Right ventricle myocardium superior (tissue), 1 donor: ENCODE measurements around the gene TXN2. TPM values are rescaled to one million over a fixed set of nuclear protein-coding genes. Genes with fewer than 3 reads are reported as not detected.
"Not testable (repeated sequence)": the region's sequence is repeated elsewhere in the genome, so short reads cannot be mapped to it uniquely, and the experiment has no call there.

Experiments used
- ATAC-seq: fragments of 200-7000 bp; cut with Tn5 transposase; one replicate; pipeline ENCODE4 v1.9.1; 2020; ENCODE audit warnings: mild to moderate bottlenecking; ENCODE audit not compliant: poor library complexity
- DNase-seq: peaks from one replicate; pipeline ENCODE4 v3.0.0-alpha.2; 2020
- intact Hi-C: fragments of 100-400 bp; cut with DNase I; formaldehyde crosslinking; loops from one replicate; pipeline ENCODE4 v1.11.2; 2022
- long read RNA-seq: library from polyadenylated mRNA; unstranded; transcript quantifications from one replicate; pipeline ENCODE4 v2.0.0, GENCODE V29; 2021
- total RNA-seq: library from RNA; stranded (reverse); fragmentation: NEBNext Ultra II Directional; extraction: Animal tissue kit (Norgen Biotek cat#: 25700); gene quantifications from one replicate; pipeline ENCODE4 v1.2.1, GENCODE V29; 2021
- donor health status: DM: no; HTN: yes; CAD: no; lungs with severe emphysema.

Gene TXN2, protein sequence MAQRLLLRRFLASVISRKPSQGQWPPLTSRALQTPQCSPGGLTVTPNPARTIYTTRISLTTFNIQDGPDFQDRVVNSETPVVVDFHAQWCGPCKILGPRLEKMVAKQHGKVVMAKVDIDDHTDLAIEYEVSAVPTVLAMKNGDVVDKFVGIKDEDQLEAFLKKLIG
- total RNA-seq: 123 TPM
- long read RNA-seq, transcript TXN2-204 (4 exons, 1,280 nt): minor isoform, 5 of 408 reads
- long read RNA-seq, transcript TXN2-201 (4 exons, 1,736 nt): major isoform, 304 of 408 reads
- long read RNA-seq, partial matches to known transcripts: 80 of 408 reads
- long read RNA-seq, other reads (novel, unspliced or antisense): 16 of 408 reads

DNA sequence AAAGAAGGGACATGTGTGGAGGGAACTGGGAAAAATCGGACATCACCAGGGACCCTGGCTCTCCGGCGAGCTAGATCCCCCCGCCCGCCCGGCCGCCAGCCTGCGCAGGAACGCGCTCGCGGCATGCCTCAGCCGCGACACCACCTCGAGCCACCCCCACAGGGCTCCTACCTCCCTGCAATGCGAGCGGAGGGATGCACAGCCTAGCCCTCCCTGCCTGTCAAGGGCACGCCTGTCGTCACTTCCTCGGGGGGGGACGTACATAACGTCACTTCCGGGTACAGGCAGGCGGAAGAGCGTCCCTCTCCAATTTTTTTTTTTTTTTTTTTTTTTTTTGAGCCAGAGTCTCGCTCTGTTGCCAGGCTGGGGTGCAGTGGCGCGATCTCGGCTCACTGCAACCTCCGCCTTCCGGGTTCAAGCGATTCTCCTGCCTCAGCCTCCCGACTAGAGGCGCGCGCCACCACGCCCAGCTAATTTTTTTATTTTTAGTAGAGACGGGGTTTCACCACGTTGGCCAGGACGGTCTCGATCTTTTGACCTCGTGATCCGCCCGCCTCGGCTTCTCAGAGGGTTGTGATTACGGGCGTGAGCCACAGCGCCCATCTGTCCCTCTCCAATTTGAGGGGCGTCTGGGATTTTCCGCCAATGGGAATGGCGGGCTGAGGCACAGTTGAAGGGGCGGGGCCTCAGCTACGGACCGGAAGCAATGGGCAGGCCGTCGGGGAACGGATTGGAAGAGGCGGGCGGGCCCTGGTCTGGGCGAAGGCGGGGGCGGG, at the start of gene TXN2:
TSS of gene TXN2 (minus strand) at position 248 of the 776 bp plus-strand sequence. CDS start 803 bp downstream, outside the sequence.
- peak; percentile 98 for DNase-seq
- intact Hi-C loops: no loop called here
- ATAC-seq: peak; percentile 95

DNA sequence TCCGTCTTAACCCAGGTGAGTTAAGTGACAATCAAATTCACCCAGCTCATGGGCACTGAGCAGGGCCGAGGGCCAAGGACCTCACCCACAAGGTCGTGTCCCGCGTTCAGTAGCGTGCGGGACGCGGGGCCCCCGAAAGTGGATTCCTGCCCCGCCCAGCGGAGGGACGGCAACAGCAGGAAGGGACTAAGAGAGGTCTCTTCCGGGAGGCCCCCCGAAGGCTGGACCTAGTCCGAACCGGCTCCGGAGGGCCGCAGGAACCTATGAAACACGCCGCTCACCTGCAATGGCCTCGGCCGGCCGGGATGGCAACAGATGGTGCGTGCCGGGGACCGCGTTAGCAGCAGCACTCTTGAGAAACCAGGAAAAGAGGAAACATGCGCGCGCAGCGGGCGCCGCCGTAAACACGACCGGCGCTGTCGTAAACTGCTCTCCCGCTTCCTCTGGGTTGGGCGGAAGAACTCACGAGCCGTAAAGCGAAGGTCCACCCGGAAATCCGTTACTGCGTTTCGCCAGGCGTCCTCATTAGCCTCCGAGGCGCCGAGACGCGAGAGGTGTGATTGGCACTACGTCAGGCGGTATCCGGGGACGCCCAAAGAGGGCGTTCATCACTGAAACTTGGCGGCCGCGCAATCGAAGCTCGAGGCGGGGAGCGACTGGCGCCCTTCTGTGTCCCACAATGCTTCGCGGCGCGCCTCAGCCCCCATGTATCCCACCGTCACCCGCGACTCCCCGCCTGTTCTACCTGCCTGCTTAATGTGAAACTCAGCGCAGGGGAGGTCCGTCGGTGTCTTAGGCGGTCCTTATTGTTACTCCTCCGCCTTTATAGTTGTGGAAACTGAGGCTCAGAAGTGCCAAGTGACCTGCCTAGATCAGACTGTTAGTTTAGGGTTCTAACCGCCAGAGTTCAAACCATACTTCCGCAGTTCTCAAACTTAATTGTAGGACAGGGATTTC, 47.6 kb upstream of the TXN2 start, which contains the start of gene EIF3D:
TSS of gene EIF3D (minus strand) at position 372 of the 957 bp plus-strand sequence. CDS start 3,045 bp downstream, outside the sequence.
- intact Hi-C loops: no loop called here
- ATAC-seq (peak; percentile 95), DNase-seq (peak; percentile 99)

DNA sequence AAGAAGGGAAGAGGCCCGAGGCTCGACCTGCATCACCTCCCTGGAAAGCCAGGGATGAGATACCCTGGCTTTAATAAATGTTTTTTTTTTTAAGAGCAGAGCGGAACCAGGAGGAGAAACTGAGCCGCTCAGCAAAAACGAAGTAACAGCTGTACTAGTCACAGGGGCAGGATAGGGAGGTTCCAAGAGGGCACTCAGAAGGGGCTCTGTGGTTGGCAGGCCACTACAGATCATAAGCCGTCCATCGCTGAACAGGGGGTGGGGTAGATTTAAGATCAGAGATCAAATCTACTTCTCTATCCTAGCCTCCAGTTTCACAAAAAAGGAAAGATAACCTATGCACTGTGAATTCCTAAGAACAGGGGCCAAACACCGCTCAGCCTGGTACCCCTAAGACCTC, 46.9 kb upstream of the TXN2 start:
- no peak for DNase-seq
- intact Hi-C loops: no loop called here
- no peak for ATAC-seq

DNA sequence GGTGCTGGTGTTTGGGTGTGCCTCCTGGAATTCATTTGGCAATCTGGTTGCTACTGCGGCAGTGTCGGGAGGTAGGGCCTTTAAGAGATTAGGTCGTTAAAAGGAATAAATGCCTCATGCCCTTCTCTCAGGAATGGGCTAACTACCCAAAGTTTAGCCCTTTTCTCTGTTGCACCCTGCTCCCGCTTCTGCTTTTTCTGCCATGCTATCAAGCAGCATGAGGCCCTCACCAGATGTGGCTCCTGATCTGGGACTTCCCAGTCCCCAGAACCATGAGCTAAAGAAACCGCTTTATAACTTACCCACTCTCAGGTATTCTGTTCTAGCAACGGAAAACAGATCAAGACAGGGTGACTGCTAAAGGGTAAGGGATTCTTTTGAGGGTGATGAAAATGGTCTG, 41.2 kb upstream of the TXN2 start:
- no peak for ATAC-seq
- intact Hi-C loops: no loop called here
- no peak for DNase-seq

DNA sequence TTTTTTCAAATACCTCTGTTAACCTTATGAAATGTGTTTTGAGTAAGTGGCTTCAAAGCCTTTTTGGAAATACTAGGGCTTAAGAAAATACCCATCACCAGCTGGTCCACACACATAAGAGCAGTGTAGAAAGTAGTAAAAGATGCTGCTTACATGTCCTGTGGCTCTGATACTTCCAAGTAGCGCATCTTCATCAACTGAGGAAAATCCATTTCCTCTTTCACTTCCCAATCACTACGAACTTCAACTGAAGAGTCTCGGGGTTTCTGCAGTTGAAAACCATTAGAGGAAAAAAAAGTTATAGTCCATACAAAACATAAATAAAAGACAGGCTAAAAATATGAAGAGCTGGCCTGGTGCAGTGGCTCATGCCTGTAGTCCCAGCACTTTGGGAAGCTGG, 39.0 kb upstream of the TXN2 start:
- DNase-seq: no peak
- ATAC-seq: no peak
- intact Hi-C loops: no loop called here

DNA sequence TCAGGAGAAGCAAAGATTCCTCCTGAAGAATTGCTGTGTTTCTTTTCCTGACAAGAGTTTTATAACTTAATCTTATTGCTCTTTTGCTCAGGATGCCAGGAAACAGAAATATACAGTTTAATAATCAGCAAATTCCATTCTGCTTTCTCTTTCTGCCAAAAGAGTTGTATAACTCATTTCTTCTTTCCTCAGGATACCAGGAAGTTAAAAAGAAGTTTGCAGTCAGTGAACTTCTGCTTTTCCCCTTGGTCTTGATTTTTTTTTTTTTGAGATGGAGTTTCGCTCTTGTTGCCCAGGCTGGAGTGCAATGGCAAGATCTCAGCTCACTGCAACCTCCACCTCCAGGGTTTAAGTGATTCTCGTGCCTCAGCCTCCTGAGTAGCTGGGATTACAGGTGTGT, 38.5 kb upstream of the TXN2 start:
- intact Hi-C loops, DNase-seq, ATAC-seq: not testable (repeated sequence)

DNA sequence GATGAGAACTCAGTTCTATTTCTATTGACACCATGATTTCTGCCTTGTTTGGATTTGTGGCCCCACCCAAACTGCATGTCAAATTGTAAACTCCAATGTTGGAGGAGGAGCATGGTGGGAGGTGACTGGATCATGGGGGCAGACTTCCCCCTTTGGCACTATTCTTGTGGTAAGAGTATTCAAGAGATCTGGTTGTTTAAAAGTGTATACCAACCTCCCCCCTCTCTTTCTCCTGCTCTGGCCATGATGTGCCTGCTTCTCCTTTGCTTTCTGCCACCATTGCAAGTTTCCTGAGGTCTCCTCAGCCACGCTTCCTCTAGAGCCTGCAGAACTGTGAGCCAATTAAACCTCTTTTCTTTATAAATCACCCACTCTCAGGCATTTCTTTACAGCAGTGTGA, 33.3 kb upstream of the TXN2 start:
- no peak for DNase-seq
- intact Hi-C loops: no loop called here
- no peak for ATAC-seq

DNA sequence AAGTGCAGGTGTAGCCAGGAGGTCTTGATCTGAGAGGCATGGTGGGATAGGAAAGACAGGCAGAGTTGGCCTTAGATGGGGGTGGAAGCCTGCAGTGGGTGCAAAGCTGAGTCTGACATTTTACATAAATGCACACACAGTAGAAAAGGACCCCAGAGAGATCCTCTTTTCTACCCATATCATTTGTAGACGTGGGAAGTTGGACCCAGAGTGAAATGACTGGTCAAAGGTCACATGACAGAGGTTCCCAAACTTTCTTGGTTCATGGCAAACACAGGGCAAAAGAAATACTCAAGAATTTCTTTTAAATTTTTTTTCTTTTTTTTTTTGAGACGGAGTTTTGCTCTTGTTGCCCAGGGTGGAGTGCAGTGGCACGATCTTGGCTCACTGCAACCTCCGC, 31.6 kb upstream of the TXN2 start:
- no peak for DNase-seq
- ATAC-seq: no peak
- intact Hi-C loops: no loop called here

DNA sequence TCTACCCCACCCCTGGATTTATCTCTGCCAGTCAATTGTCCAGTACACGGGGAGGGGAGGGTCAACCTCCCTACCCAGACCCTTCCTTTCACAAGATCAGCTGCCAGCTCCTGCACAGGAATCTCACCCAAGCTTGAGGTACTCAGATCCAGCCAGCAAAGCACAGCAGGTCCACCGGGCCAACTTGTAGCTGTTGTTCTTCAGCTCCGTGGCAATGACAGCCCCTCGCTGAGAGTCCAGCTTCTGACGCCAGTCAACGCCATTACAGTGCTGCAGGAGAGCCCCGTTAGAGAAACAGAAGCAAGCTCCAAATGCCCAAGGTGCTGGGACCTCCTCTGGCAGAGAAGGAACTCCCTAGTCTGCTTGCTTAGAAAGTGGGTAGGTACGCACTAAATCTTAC, 30.9 kb upstream of the TXN2 start:
- intact Hi-C loops: no loop called here
- ATAC-seq (no peak), DNase-seq (no peak)

DNA sequence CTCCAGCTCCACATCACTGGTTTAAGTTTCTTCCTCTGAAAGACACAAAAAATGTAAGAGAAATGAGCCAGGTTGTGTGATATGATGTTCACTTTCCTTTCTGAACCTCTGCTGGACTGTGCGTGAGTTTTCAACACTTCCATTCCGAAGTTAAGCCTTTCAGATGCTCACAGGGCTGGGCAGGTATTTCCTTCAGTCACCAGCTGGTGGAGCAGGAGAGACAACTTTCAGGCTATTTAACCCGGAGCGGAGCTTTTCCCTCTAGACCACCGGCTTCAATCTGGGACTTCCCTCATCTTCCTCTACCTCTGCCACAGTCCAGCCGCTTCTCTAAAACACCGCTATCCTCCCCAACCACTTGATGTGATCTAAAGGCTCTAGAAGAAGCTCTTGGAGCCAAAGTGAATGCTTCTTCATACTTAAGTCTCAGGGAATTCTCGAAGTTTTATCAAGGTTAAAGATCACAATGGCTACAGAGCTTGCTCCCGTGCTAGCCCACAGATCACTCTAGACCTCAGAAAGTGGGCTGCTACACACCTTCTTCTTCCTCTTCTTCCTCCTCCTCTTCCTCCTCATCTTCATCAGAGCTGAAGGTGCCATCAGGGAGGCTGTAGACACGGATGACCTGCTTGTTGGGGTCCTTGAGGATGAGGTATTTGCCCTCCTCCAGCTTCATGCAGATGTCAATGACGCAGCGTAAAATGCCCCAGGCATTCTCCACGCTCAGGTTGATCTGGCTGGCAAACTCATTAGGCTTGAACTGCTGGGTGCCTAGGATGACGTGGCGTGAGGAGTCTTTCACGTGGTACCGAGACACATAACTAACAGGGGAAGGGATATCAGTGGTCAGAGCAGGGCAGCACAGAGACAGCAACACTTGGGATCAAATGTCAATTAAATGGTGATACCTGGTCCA, 29.8 kb upstream of the TXN2 start:
- ATAC-seq: no peak
- no peak for DNase-seq
- intact Hi-C loops: no loop called here

DNA sequence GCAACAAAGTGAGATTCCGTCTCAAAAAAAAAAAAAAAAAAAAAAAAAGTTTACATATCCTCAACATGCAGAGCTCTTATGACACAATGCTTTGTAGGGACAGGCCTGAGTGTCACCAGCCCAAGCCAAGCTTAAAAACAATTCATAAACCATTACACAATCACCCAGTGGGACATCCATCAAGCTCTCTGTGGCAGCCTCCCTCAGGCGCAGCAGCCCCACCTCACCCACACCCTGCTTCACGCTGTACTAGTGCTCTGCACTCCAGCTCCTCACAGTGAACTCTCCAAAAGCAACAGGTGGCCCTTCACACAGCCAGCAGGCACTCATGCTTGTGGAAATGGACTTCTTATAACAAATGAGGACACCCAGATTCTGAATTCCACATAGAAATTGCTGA, 28.9 kb upstream of the TXN2 start:
- intact Hi-C loops: no loop called here
- ATAC-seq: no peak

DNA sequence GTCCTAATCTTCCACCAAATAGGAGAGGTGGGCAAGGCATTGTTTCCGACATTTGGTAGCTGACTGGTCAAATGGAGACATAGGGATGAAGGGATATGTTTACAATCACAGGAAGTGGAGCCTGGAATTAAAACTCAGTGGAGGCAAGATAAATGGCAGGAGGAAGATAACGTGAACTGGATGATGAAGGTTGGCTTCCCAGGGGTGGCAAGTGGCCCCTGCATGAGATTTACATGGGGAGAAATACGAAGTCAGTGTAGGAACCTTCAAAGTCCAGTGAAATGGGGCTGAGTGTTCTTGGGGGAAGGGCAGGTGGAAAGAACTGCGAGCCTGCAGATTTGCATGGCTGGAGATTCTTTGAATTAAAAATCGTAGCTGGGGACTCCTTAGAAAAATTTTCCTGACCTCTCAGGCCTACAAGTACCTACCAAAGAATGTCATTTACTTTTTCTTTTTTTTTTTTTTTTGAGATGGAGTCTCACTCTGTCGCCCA, 26.1 kb upstream of the TXN2 start:
- DNase-seq: no peak
- no peak for ATAC-seq
- intact Hi-C loops: no loop called here

More for the DNA sequence above, 28.9 kb upstream of the TXN2 start:
- no peak for DNase-seq

DNA sequence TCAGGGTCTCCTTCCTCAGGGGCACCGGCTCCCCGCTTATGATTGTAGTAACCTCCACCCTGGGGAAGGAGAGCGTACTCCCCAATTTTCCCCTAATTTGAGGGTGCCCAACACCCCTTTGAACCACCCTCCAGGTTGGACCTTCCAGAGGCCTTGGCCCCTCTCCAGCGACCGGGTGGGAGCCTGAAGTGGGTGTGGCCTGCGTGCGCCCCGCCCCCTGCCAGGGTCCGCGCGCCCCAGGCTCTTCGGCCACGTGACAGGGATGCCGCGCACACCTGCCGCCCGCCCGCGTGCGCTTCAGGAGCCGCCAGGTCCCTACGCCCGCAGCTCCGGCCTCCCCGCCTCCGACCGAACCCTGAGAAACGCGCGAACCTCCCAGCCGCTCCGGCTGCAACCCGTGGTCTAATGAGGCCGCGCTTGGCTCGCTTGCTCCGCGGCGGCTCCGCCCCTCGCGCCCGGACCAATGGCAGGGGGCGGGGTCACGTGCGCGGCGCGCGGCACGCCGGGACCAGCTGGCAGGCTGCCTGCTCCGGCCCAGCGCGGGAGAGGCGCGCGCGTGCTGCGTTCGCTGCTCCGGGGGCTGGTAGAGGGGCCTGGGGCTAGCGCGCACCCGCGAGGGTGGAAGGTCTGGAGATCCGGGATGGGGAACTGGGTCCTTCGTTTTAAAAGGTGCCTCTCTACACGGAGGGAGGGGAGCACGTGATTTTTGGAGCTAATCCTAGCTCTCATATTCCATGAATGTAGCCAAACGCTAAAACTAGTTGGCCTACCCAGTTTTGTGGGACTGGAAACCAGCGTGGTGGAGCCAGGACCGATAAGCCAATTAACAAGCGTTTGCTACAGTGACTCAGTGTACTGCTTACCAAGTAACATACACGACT, 25.4 kb upstream of the TXN2 start, which contains the start of gene FOXRED2:
TSS of gene FOXRED2 (minus strand) at position 404 of the 881 bp plus-strand sequence. CDS start 618 bp downstream, outside the sequence.
- ATAC-seq: peak; percentile 90
- intact Hi-C loops: no loop called here
- peak; percentile 94 for DNase-seq

DNA sequence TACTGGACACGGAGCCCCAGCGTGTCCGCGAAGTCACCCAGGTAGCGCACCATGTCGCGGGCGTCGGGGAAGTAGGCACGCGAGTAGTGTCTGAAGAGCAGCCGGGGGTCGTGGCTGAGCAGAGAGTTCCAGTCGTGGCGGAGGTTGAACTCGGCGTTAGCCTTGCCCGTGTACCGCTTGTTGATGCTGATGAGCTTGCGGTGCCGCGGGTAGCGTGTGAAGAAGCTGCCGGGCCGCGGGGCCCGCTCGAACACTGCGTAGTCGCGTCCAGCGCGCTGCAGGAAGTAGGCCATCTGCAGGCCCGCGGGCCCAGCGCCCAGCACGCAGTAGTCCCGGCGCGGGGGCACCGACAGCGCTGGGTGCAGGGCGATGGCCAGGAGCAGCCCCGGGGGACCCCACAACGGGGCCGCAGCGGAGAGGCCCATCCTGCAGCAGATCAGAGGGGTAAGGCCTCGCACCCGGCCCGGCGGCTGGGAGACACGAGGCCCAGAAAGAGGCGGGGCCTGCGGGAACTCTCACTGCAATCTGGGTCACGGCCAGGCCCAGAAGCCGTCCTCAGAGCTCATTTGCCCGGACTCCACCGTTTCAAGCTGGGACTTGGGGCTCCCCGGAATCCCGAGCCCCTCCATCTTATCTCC, 24.7 kb upstream of the TXN2 start:
- ATAC-seq (no peak), DNase-seq (no peak)
- intact Hi-C loops: no loop called here

DNA sequence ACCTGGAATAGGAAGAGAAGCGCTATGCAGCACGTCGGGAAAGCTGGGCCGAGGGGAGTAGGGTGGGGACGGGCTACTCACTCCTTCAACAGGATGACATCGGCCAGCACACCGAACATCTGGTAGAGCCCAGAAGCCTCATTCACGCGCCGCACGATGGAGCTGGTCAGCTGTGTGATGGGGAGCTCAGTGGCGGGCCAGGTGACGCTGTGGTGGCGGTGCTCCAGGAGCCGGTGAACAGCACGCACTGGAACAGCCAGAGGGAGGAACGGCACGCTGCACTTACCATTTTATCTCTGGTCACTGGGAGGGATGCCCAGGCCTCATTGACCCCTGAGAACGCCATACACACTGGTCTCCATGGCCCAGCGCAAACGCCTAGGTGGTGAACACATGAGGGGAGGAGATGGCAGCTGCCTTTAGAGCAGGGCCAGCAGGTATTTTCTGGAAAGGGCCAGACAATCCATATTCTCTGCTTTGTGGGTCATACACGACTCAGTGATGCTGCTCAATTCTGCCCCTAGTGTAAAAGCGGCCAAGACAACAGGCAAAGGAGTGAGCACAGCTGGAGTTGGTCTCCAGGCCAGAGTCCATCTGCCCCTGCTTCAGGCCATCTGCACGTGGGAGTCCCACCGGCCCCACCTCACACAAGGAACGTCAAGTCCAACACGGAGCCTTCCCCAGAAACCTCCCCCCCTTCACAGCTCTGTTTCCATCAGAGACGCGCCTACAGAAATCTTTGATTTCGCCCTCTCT, 16.6 kb upstream of the TXN2 start:
- intact Hi-C loops: no loop called here
- ATAC-seq (no peak), DNase-seq (no peak)

DNA sequence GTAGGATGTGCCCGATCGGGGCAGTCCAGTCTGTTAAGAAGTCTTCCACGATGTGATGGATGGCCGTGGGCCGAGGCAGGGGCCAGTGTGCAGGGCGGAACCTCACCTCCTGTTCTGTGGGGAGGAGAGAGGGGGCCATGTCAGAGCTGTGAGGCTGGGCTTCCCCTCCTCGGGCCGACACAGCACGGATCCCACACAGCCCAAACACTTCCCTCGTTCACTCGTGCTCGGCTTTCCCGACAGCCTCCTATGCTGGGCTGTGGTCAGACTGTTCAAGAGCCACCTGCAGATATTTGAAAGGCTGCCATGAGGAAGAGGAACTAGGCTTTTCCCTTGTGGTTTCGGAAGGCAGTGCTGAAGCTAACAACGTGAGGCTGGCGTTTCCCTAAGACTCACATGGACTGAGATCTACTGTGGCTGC, 12.3 kb upstream of the TXN2 start:
- intact Hi-C loops: no loop called here
- ATAC-seq: peak; percentile 73
- peak; percentile 67 for DNase-seq
